ENCODE results near the gene ITGA5. TPM values are rescaled to one million over a fixed set of nuclear protein-coding genes. Genes with fewer than 3 reads are reported as not detected.

ITGA5 gene
- total RNA-seq, 1 donor from 2014 or later: 95.0 TPM

DNA sequence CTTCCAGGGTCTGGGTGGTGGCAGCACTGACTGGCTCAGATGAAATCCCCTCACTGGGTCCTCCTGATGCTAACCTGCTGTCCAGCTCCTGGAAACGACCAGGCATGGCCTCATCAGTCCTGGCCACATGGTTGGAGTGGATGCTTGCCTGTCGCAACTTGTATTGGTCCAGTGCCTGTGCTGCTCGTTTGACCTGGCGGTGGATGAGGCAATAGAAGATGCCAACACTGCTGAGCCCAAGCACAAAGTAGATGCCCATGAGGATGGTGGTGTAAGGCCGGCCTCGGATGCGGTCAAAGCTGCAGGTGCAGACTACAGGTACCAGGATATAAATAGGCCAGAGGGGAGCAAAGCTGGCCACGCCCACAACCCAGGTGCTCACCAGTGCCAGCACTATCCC lies 56.0 kb downstream of the ITGA5 start:
- no peak for DNase-seq (ENCODE audit: extremely low spot score in 2 of 2)
- H3K4me1 ChIP-seq: peaks cover 13% of the 10 kb centered on the region
- intact Hi-C loops (cut with DNase I): loop anchor here (10.0 kb wide), 2 partner anchors 108 to 148 kb away; no protein-coding TSS in a partner anchor
- no peaks in the 10 kb centered on the region for H3K27me3 ChIP-seq
- H3K9me3 ChIP-seq: no peaks in the 10 kb centered on the region
- no peaks in the 10 kb centered on the region for H3K36me3 ChIP-seq
- no peak overlapping the region for H3K4me3 ChIP-seq
- TF ChIP-seq, protein P1, sequence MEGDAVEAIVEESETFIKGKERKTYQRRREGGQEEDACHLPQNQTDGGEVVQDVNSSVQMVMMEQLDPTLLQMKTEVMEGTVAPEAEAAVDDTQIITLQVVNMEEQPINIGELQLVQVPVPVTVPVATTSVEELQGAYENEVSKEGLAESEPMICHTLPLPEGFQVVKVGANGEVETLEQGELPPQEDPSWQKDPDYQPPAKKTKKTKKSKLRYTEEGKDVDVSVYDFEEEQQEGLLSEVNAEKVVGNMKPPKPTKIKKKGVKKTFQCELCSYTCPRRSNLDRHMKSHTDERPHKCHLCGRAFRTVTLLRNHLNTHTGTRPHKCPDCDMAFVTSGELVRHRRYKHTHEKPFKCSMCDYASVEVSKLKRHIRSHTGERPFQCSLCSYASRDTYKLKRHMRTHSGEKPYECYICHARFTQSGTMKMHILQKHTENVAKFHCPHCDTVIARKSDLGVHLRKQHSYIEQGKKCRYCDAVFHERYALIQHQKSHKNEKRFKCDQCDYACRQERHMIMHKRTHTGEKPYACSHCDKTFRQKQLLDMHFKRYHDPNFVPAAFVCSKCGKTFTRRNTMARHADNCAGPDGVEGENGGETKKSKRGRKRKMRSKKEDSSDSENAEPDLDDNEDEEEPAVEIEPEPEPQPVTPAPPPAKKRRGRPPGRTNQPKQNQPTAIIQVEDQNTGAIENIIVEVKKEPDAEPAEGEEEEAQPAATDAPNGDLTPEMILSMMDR (IDR thresholded peaks at IDR 0.05): no peak
- no peak for TF ChIP-seq POLR2AphosphoS5 (IDR thresholded peaks at IDR 0.05; ENCODE audit: insufficient read depth in 1 of 2, low read depth in 1 of 2)
- TF ChIP-seq POLR2A (IDR thresholded peaks at IDR 0.05): no peak
- no peak overlapping the region for H3K27ac ChIP-seq

DNA sequence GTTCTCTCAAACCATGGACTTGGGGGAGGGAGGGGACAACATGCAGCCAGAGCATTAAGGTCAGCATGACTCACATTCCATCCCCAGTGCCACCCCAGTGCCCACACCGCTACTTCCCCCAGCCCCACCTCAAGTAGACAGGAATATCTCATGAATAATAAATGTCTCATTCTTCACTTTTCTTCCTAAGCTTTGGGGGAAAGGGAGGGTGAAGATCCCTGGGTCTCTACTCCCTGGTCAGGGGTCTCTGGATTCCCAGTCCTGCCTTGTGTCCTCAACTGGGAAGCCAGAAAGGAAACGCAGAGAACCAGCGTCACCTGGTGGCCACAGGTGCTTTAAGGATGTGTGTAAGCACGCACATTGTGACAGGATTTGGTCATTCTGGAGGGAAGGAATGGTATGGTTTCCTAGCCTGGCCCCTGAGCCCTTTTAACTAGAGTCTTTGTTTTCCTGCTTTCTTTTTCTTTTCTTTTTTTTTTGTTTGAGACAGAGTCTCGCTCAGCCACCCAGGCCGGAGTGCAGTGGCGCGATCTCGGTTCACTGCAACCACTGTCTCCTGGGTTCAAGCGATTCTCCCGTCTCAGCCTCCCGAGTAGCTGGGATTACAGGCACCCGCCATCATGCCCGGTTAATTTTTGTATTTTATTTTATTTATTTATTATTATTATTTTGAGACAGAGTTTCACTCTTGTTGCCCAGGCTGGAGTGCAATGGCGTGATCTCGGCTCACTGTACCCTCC lies 58.2 kb downstream of the ITGA5 start:
- H3K27ac ChIP-seq: peak overlapping the region; percentile 92
- no peak for DNase-seq (ENCODE audit: extremely low spot score in 2 of 2)
- peaks cover 24% of the 10 kb centered on the region for H3K4me1 ChIP-seq
- TF ChIP-seq, protein P1 (IDR thresholded peaks at IDR 0.05): peak; percentile 50 to 70 (median 54)
- TF ChIP-seq POLR2AphosphoS5 (IDR thresholded peaks at IDR 0.05; ENCODE audit: insufficient read depth in 1 of 2, low read depth in 1 of 2) (no peak), POLR2A (IDR thresholded peaks at IDR 0.05) (no peak)
- no peaks in the 10 kb centered on the region for H3K9me3 ChIP-seq
- H3K36me3 ChIP-seq: no peaks in the 10 kb centered on the region
- no peak overlapping the region for H3K4me3 ChIP-seq
- intact Hi-C loops (cut with DNase I): loop anchor here (10.0 kb wide), 2 partner anchors 106 to 146 kb away; no protein-coding TSS in a partner anchor
- H3K27me3 ChIP-seq: no peaks in the 10 kb centered on the region

DNA sequence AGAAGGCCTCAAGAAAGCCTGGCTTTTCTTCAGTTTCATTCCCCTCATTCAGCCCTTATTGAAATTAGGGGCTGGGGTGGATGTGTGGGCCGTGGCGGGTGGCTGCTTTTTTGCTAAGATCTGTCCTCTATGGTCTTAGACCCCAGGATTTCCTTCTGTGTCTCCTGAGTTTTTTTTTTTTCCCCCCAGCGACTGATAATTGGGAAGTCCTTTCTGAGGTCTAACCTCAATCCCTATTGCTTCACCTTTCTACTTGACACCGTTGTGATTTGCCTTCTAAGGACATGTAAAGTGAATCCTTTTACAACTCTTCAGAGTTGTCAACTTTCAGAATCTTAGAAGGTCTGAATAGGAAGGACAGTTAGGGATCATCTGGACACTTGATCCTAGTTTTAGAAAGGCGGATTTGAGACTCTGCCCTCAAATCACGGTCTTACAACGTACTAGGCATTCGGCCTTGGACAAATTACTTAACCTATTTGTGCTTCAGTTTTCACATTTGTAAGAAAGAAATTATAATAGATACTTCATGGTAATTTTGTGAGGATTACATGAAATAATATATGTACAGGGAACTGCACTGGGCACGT lies 59.2 kb downstream of the ITGA5 start:
- Histone ChIP-seq H3K4me1 (peaks cover 24% of the 10 kb centered on the region), H3K4me3 (peak overlapping the region; percentile 52 to 75), H3K27ac (peak overlapping the region; percentile 92), H3K36me3 (no peaks in the 10 kb centered on the region), H3K27me3 (no peaks in the 10 kb centered on the region), H3K9me3 (no peaks in the 10 kb centered on the region)
- TF ChIP-seq POLR2AphosphoS5 (IDR thresholded peaks at IDR 0.05; ENCODE audit: insufficient read depth in 1 of 2, low read depth in 1 of 2) (no peak), POLR2A (IDR thresholded peaks at IDR 0.05) (no peak)
- TF ChIP-seq, protein P1 (IDR thresholded peaks at IDR 0.05): no peak
- DNase-seq (ENCODE audit: extremely low spot score in 2 of 2): no peak
- intact Hi-C loops (cut with DNase I): loop anchor here (5.0 to 10.0 kb wide), 3 partner anchors 78 to 145 kb away; partner anchors contain the start of genes CBX5 and HNRNPA1

DNA sequence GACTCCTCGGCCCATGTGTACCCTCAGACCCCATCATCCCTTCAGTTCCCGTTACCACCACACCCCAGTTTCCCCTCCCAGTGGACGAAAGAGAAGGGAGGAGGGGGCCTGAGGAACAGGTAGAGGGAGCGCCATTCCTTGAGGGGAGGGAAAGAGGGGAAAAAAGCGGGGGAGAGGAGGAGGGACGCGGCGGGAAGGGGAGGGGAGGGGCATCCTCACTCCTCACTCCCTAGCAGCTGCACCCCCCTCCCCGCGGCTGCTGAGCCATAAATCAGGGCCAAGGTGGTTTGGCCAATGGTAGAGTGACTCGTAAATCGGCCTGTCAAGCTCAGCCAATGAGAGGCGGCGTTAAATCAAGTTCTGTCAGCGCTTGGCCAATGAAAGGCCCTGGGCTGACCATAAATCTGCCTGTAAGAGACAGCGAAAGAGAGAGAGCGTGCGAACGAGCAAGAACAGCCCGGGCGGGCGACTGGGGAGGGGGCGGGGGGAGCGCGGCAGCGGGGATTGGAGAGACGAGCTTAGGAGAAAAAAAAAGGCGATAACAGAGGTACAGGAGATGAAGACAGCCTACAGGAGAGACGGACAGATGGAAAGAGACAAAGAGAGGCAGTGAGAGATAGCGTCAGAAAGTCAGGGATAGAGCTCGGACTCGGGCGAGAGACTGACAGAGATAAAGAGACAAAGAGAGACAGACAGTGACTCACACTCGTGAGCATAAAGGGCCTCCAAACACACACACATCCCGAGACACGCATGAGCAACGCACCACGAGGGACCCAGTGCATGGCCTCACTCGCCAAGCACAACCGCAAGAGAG lies 59.9 kb downstream of the ITGA5 start:
- H3K27me3 ChIP-seq: no peaks in the 10 kb centered on the region
- peak in 1 of 2 donors; percentile 99 for DNase-seq (ENCODE audit: extremely low spot score in 2 of 2)
- peak overlapping the region; percentile 92 for H3K27ac ChIP-seq
- TF ChIP-seq, protein P1 (IDR thresholded peaks at IDR 0.05): no peak
- TF ChIP-seq POLR2A (IDR thresholded peaks at IDR 0.05): peak in 1 of 2 donors; percentile 38
- peak; percentile 90 to 93 for TF ChIP-seq POLR2AphosphoS5 (IDR thresholded peaks at IDR 0.05; ENCODE audit: insufficient read depth in 1 of 2, low read depth in 1 of 2)
- H3K36me3 ChIP-seq: no peaks in the 10 kb centered on the region
- intact Hi-C loops (cut with DNase I): loop anchor here (5.0 kb wide), 1 partner anchor 77 kb away; the partner anchor contains the start of genes CBX5 and HNRNPA1
- no peaks in the 10 kb centered on the region for H3K9me3 ChIP-seq
- H3K4me3 ChIP-seq: peak overlapping the region; percentile 52 to 75
- H3K4me1 ChIP-seq: peaks cover 24% of the 10 kb centered on the region
